GM23248 (cell line): ENCODE results near the gene ADAMTS6. TPM values are rescaled to one million over a fixed set of nuclear protein-coding genes. Genes with fewer than 3 reads are reported as not detected.
"Not testable (repeated sequence)": the region's sequence is repeated elsewhere in the genome, so short reads cannot be mapped to it uniquely, and the experiment has no call there.

ENCODE experiments used
- DNase-seq: peaks from one replicate; pipeline ENCODE4 v3.0.0-alpha.2; 2015
- H2AFZ ChIP-seq: fragments of 200-600 bp; sonication (generic); 2 replicates; pipeline ENCODE4 v1.6.1; 2016; ENCODE audit warnings: antibody characterized with exemption
- H3F3A ChIP-seq: fragments of 200-600 bp; sonication (generic); 2 replicates; pipeline ENCODE4 v1.6.1; 2016; ENCODE audit warnings: mild to moderate bottlenecking, antibody characterized with exemption, mixed run types; ENCODE audit not compliant: insufficient read depth
- H3K27ac ChIP-seq: fragments of 200-600 bp; sonication (generic); 2 replicates; pipeline ENCODE4 v1.5.1; 2016; ENCODE audit warnings: mild to moderate bottlenecking
- H3K27me3 ChIP-seq: fragments of 200-600 bp; sonication (generic); replicated peaks from 2 replicates; pipeline ENCODE4 v1.6.1; 2016; ENCODE audit warnings: mild to moderate bottlenecking; ENCODE audit not compliant: insufficient read depth
- H3K36me3 ChIP-seq: fragments of 200-600 bp; sonication (generic); 2 replicates; pipeline ENCODE4 v1.6.1; 2016; ENCODE audit warnings: low read depth, mild to moderate bottlenecking
- H3K4me1 ChIP-seq: fragments of 200-600 bp; sonication (generic); 2 replicates; pipeline ENCODE4 v1.6.1; 2016; ENCODE audit warnings: mild to moderate bottlenecking; ENCODE audit not compliant: insufficient read depth
- H3K4me2 ChIP-seq: fragments of 200-600 bp; sonication (generic); one replicate; pipeline ENCODE4 v1.6.1; 2016; ENCODE audit warnings: mild to moderate bottlenecking; ENCODE audit not compliant: unreplicated experiment
- H3K4me3 ChIP-seq: fragments of 200-600 bp; sonication (generic); 2 replicates; pipeline ENCODE4 v1.5.1; 2016; ENCODE audit warnings: mild to moderate bottlenecking
- H3K79me2 ChIP-seq: fragments of 200-600 bp; sonication (generic); 2 replicates; pipeline ENCODE4 v1.6.1; 2016; ENCODE audit warnings: mild to moderate bottlenecking; ENCODE audit not compliant: insufficient read depth
- H3K9ac ChIP-seq: fragments of 200-600 bp; sonication (generic); 2 replicates; pipeline ENCODE4 v1.6.1; 2016; ENCODE audit warnings: mild to moderate bottlenecking
- H3K9me2 ChIP-seq: fragments of 200-600 bp; sonication (generic); 2 replicates; pipeline ENCODE4 v1.6.1; 2016; ENCODE audit warnings: mixed run types, mild to moderate bottlenecking, moderate library complexity; ENCODE audit not compliant: insufficient read depth
- H3K9me3 ChIP-seq: fragments of 200-600 bp; sonication (generic); one replicate; pipeline ENCODE4 v1.6.1; 2017; ENCODE audit warnings: low read depth
- H4K20me1 ChIP-seq: fragments of 200-600 bp; sonication (generic); 2 replicates; pipeline ENCODE4 v1.6.0; 2016; ENCODE audit not compliant: insufficient read depth
- EZH2 ChIP-seq: fragments of 200-600 bp; sonication (generic); IDR thresholded peaks from 2 replicates; pipeline ENCODE4 v1.6.1; 2018; ENCODE audit warnings: antibody characterized with exemption, mild to moderate bottlenecking; ENCODE audit not compliant: insufficient read depth, poor library complexity, severe bottlenecking
- EZH2phosphoT487 ChIP-seq: fragments of 200-600 bp; sonication (generic); IDR thresholded peaks from 2 replicates; pipeline ENCODE4 v1.6.1; 2018; ENCODE audit warnings: antibody characterized with exemption, moderate library complexity, mild to moderate bottlenecking, low read depth; ENCODE audit not compliant: insufficient read depth
- WGBS, 2 experiments: methylation state at CpG; one replicate each; pipeline ENCODE4 v1.1.6; 2015 to 2017; ENCODE audit warnings: low lambda C conversion rate in 2 of 2, low coverage in 1 of 2; ENCODE audit errors: missing lambda C conversion rate in 2 of 2; 5-methylcytosine and 5-hydroxymethylcytosine counted together
- in situ Hi-C: fragments of 300-500 bp; cut with MboI; formaldehyde crosslinking; loops from 2 replicates; pipeline ENCODE4 v1.15.0; 2020
- polyA plus RNA-seq: library from polyadenylated mRNA; unstranded; fragments of >200 nt; fragmentation: Nextera tagmentation; extraction: Ambion mirVana; gene quantifications from 2 replicates; pipeline ENCODE4 v1.2.1, GENCODE V29; 2016
- total RNA-seq: library from RNA; depleted of rRNA; stranded (reverse); fragments of >200 nt; shearing (Covaris generic); gene quantifications from 2 replicates; pipeline ENCODE4 v1.2.3, GENCODE V29; 2014

The ADAMTS6 gene
- total and polyA plus RNA-seq, 2 experiments from 2014 or later = 10.1 to 76.0 TPM

DNA sequence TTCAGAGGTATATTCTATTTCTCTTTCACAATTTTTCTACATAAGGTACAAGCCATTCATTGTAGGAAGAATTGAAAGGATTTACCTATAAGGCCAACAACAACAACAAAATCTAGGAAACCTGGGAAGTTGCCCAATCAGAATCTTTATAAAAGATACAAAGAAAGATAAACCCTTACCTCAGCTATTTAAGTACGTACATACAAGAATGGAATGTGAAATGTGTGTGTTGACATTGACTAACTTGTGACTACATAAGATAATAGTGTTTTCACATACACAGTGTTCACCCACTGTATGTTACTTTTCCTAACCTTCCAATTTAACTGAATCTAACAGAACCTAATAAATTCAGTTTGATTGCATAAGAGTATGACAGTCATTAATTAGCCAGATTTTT is 154.1 kb downstream of the ADAMTS6 start:
- peaks cover 44% of the 10 kb centered on the region for H3K79me2 ChIP-seq
- peaks cover 50% of the 10 kb centered on the region for H3K36me3 ChIP-seq
- TF ChIP-seq EZH2phosphoT487 (no peak), EZH2 (no peak)
- no peak overlapping the region for H3K4me2 ChIP-seq
- no peak overlapping the region for H3K9ac ChIP-seq
- H3K27ac ChIP-seq = peak overlapping the region; percentile 18
- H3K27me3 ChIP-seq = no peaks in the 10 kb centered on the region
- H3K4me3 ChIP-seq = no peak overlapping the region
- H3K9me3 ChIP-seq = no peaks in the 10 kb centered on the region
- no peak overlapping the region for H2AFZ ChIP-seq
- in situ Hi-C loops = no loop called here
- peak; percentile 26 for DNase-seq
- WGBS, 2 experiments = 49 to 55% methylated on average over 1 of the region's 1 CpG
- H3K9me2 ChIP-seq = no peaks in the 10 kb centered on the region
- H4K20me1 ChIP-seq = no peaks in the 10 kb centered on the region
- H3F3A ChIP-seq = peaks cover 29% of the 10 kb centered on the region
- peaks cover 30% of the 10 kb centered on the region for H3K4me1 ChIP-seq

DNA sequence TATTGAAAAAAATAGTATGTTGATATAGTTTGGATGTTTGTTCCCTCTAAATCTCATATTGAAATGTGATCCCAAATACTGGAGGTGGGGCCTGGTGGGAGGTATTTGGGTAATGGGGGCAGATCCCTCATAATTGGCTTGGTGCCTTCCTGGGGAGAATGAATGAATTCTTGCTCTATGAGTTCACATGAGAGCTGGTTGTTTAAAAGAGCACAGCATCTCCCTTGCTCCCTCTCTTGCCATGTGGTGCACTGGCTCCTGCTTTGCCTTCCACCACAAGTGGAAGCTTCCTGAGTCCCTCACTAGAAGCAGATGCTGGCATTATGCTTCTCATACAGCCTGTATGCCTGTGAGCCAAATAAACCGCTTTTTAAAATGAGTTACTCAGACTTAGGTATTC is 154.8 kb downstream of the ADAMTS6 start:
- in situ Hi-C loops = no loop called here
- H3K9me3 ChIP-seq = no peaks in the 10 kb centered on the region
- H3K79me2 ChIP-seq = peaks cover 43% of the 10 kb centered on the region
- peak; percentile 41 for DNase-seq
- no peak overlapping the region for H3K9ac ChIP-seq
- no peaks in the 10 kb centered on the region for H4K20me1 ChIP-seq
- peaks cover 49% of the 10 kb centered on the region for H3K36me3 ChIP-seq
- no peak overlapping the region for H2AFZ ChIP-seq
- peak overlapping the region; percentile 18; the same call in 1 of the 2 replicates for H3K27ac ChIP-seq
- peaks cover 30% of the 10 kb centered on the region for H3K4me1 ChIP-seq
- H3K4me3 ChIP-seq = no peak overlapping the region
- H3K9me2 ChIP-seq = no peaks in the 10 kb centered on the region
- no peak overlapping the region for H3K4me2 ChIP-seq
- H3F3A ChIP-seq = peaks cover 29% of the 10 kb centered on the region
- TF ChIP-seq EZH2phosphoT487 (no peak), EZH2 (no peak)
- no peaks in the 10 kb centered on the region for H3K27me3 ChIP-seq
- 64 to 70% methylated on average over 1 of the region's 1 CpG for WGBS, 2 experiments

GRCh38 chr5:65324226-65324625 is 157.5 kb downstream of the ADAMTS6 start:
- Histone ChIP-seq H3F3A (peaks cover 29% of the 10 kb centered on the region), H3K36me3 (peaks cover 38% of the 10 kb centered on the region), H4K20me1 (no peaks in the 10 kb centered on the region), H3K9ac (no peak overlapping the region), H3K9me2 (no peaks in the 10 kb centered on the region), H3K27me3 (no peaks in the 10 kb centered on the region), H3K4me1 (peaks cover 22% of the 10 kb centered on the region), H3K79me2 (peaks cover 28% of the 10 kb centered on the region; the same call in 1 of the 2 replicates), H2AFZ (no peak overlapping the region), H3K9me3 (no peaks in the 10 kb centered on the region), H3K4me2 (no peak overlapping the region), H3K4me3 (no peak overlapping the region), H3K27ac (no peak overlapping the region)
- no peak for TF ChIP-seq EZH2phosphoT487
- TF ChIP-seq EZH2 = no peak
- in situ Hi-C loops = no loop called here
- 77 to 96% methylated on average over 1 of the region's 1 CpG for WGBS, 2 experiments
- no peak for DNase-seq

- in situ Hi-C loops, H3K27me3 ChIP-seq, H3K4me1 ChIP-seq, H3F3A ChIP-seq, H3K4me2 ChIP-seq, DNase-seq, H4K20me1 ChIP-seq, H3K27ac ChIP-seq, H3K9me3 ChIP-seq, H3K9me2 ChIP-seq, H2AFZ ChIP-seq, H3K36me3 ChIP-seq, H3K9ac ChIP-seq, H3K4me3 ChIP-seq: not testable (repeated sequence)
- WGBS, 2 experiments = 50 to 59% methylated on average over 1 of the region's 1 CpG
- peaks cover 28% of the 10 kb centered on the region for H3K79me2 ChIP-seq
Observed at GRCh38 chr5:65320704-65321103, 161.0 kb downstream of the ADAMTS6 start.

DNA sequence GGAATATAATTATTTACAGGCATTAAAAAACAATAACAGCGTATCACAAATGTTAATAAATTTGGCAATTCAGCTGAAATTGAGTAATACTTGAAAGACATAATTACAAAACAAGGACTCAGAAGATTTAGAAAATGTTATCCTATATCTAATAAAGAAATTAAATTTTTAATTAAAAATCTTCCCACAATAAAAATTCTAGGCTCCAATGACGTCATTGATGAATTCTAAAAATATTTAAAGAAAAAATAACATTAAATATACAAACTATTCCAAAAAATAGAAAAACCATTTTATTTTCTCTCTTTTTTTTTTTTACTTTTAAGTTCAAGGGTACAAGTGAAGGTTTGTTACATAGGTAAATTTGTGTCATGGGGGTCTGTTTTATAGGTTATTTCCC is 161.5 kb downstream of the ADAMTS6 start:
- Histone ChIP-seq H3K4me2 (no peak overlapping the region), H3K4me1 (no peaks in the 10 kb centered on the region), H3K79me2 (peaks cover 29% of the 10 kb centered on the region), H3K27me3 (no peaks in the 10 kb centered on the region), H2AFZ (no peak overlapping the region), H3K36me3 (peaks cover 6% of the 10 kb centered on the region; the same call in 1 of the 2 replicates), H3K4me3 (no peak overlapping the region), H3K9me3 (no peaks in the 10 kb centered on the region), H3K27ac (no peak overlapping the region), H3F3A (0 out of 2 replicates have a peak, but pooled peaks cover 4% of the 10 kb centered on the region), H3K9ac (no peak overlapping the region), H3K9me2 (no peaks in the 10 kb centered on the region), H4K20me1 (no peaks in the 10 kb centered on the region)
- WGBS, 2 experiments = 98 to 100% methylated on average over 2 of the region's 2 CpGs
- TF ChIP-seq EZH2 = no peak
- TF ChIP-seq EZH2phosphoT487 = no peak
- no peak for DNase-seq
- in situ Hi-C loops = no loop called here
